Nephron (organoid): Measurements from ENCODE around the gene RPS16.
A peak's percentile ranks its signal among the peaks of the same experiment; 100 is the strongest.

ENCODE experiments used
- H3K27ac Mint-ChIP-seq, 3 experiments: 2 replicates each; pipeline ENCODE4 v1.8.0; 2020; ENCODE audit warnings: mixed read lengths in 3 of 3, mild to moderate bottlenecking in 2 of 3, moderate library complexity in 1 of 3
- H3K27me3 Mint-ChIP-seq: 2 replicates; pipeline ENCODE4 v1.8.0; 2021; ENCODE audit warnings: low read depth, mild to moderate bottlenecking, moderate library complexity, mixed read lengths
- H3K36me3 Mint-ChIP-seq: 2 replicates; pipeline ENCODE4 v1.8.0; 2020; ENCODE audit warnings: low read depth, mixed read lengths
- H3K4me1 Mint-ChIP-seq: 2 replicates; pipeline ENCODE4 v1.8.0; 2020; ENCODE audit warnings: mixed read lengths
- H3K4me3 Mint-ChIP-seq, 3 experiments: 2 replicates each; pipeline ENCODE4 v1.8.0; 2020; ENCODE audit warnings: mild to moderate bottlenecking in 3 of 3, mixed read lengths in 3 of 3, moderate library complexity in 2 of 3
- H3K9me3 Mint-ChIP-seq: 2 replicates; pipeline ENCODE4 v1.8.0; 2020; ENCODE audit warnings: mixed read lengths
- TF ChIP-seq, protein P1 (sequence below), 3 experiments: fragments of 200-600 bp; sonication (generic); IDR thresholded peaks; one replicate each; pipeline ENCODE4 v1.5.0; 2021; ENCODE audit warnings: antibody characterized with exemption in 3 of 3; ENCODE audit not compliant: unreplicated experiment in 3 of 3

RPS16 gene

DNA sequence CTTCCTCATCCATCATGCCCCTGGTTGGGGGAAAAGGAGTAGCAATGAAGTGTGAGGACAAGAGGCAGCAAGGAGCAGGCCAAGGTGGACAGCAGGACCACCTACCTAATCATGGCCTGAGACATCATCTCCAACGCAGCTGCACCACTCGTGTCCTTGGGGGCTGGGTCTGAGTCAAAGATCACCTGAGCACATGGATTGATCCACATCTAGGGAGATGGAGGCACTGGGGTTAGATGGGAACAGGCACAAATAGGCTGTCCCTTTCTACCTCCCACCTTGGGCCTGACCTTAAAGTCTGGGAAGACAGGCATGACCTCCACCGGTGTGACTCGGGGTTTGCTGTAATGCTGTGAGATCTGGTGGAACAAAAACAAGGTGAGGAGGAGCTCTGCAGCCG is 47.1 kb downstream of the RPS16 start:
- H3K36me3 Mint-ChIP-seq = peaks cover 54% of the 10 kb centered on the region
- H3K4me1 Mint-ChIP-seq = peaks cover 19% of the 10 kb centered on the region

DNA sequence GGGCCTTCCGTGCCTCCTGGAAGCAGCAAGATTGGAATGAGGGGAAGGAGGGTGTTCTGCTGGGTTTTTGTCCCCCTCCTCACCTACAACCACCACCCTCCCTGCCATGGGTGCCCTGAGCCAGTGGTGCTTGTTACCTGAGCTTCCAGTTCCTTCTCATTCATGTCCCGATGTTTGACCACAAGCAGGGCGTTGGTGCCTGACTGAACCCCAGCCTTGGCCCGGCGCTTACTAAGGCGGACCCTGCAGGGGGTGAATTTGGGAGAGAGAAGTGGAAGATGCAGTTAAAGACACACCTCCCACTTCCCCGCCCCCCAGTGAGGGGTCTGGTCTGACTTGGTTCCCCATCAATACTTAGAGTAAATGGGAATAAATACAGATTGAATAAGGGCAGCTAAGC is 49.2 kb downstream of the RPS16 start:
- Mint-ChIP-seq H3K27ac (peak overlapping the region in 1 of 3 experiments; percentile 13), H3K27me3 (no peaks in the 10 kb centered on the region), H3K36me3 (peaks cover 66% of the 10 kb centered on the region), H3K9me3 (no peaks in the 10 kb centered on the region), H3K4me1 (peaks cover 13% of the 10 kb centered on the region), H3K4me3 (peak overlapping the region in 2 of 3 experiments; percentile 25 to 64)
- TF ChIP-seq, protein P1, sequence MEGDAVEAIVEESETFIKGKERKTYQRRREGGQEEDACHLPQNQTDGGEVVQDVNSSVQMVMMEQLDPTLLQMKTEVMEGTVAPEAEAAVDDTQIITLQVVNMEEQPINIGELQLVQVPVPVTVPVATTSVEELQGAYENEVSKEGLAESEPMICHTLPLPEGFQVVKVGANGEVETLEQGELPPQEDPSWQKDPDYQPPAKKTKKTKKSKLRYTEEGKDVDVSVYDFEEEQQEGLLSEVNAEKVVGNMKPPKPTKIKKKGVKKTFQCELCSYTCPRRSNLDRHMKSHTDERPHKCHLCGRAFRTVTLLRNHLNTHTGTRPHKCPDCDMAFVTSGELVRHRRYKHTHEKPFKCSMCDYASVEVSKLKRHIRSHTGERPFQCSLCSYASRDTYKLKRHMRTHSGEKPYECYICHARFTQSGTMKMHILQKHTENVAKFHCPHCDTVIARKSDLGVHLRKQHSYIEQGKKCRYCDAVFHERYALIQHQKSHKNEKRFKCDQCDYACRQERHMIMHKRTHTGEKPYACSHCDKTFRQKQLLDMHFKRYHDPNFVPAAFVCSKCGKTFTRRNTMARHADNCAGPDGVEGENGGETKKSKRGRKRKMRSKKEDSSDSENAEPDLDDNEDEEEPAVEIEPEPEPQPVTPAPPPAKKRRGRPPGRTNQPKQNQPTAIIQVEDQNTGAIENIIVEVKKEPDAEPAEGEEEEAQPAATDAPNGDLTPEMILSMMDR (IDR thresholded peaks at IDR 0.05; ENCODE audit: unreplicated experiment in 3 of 3) = no peak

More for the DNA sequence above, 47.1 kb downstream of the RPS16 start:
- Mint-ChIP-seq H3K9me3 (no peaks in the 10 kb centered on the region), H3K27ac (peak overlapping the region in 1 of 3 experiments; percentile 3), H3K27me3 (no peaks in the 10 kb centered on the region), H3K4me3 (peak overlapping the region; percentile 58 to 67 (median 64))
- TF ChIP-seq, protein P1 (IDR thresholded peaks at IDR 0.05; ENCODE audit: unreplicated experiment in 3 of 3) = no peak

DNA sequence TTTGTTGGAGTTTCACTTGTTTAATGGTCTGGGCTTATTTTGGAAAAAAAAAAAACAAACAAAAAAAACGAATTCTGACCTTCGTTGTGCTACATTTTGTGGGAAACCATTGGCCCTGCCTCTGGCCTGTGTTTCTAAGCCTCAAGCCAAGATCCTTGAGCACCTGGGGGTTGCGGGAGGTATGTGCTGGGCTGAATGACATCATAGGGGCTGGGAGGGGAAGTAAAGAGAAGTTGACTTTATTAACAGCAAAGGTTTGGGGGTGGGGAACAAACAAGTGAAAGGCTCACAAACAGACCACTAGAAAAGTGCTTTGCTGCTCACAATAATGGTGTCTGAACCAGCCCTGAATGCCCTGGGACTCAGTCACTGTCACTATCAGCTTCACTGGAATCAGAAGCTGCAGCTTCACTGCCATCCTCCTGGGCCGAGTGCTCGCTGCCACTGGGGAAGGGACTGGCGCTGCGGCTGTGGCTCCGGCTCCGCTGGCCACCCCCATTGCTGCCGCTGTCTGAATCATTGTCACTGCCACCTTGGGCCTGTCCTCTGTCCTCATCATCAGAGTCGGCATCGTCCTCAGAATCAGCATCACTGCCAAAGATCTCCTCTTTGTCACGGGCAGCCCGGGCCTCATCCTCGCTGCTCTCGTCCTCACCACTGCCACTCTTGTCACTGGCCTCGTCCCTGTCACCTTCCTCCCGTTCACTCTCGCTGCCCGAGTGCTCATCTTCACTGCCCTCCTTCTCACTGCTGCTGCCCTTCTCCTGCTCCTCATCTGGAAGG is 49.9 kb downstream of the RPS16 start:
- no peak overlapping the region for H3K4me3 Mint-ChIP-seq
- peaks cover 69% of the 10 kb centered on the region for H3K36me3 Mint-ChIP-seq
- TF ChIP-seq, protein P1 (IDR thresholded peaks at IDR 0.05; ENCODE audit: unreplicated experiment in 3 of 3) = no peak
- H3K4me1 Mint-ChIP-seq = peaks cover 5% of the 10 kb centered on the region
- H3K9me3 Mint-ChIP-seq = no peaks in the 10 kb centered on the region
- peak overlapping the region in 2 of 3 experiments; percentile 6 to 59 for H3K27ac Mint-ChIP-seq
- no peaks in the 10 kb centered on the region for H3K27me3 Mint-ChIP-seq

DNA sequence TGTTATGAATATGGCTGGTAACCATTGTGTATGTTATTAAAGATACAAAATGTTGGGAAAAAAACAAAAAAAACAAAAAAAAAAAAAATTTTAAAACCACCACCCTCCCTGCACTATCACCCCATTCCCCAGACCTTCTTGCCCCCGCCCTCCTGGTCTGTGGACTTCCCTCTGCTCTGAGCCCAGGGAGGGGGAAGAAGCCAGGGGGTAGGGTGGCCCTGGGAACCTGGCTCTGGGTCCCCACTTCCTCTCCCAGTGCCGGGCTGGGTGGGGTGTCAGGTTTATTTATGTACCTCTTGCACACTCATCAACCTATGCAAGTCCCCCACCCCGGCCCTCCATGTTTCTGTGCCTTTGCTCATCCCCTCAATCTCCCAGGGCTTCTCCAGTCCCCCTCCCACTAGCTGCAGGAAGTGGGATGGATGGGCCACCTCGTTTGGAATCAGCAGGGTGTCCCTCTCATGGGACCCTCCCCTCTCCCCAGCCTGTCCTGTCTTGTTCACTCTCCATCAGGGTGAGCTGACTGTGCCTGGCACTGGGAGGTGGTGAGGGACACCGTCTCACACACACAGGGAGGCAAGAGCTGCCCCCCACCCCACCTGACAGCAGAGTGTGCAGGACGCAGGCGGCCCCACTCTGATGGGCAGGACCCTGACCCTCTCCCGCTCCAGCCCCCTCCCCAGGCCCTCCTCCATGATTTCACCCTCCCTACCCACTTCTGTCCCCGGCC is 50.7 kb downstream of the RPS16 start:
- Mint-ChIP-seq H3K9me3 (no peaks in the 10 kb centered on the region), H3K4me3 (no peak overlapping the region), H3K36me3 (peaks cover 74% of the 10 kb centered on the region), H3K27me3 (no peaks in the 10 kb centered on the region), H3K4me1 (peaks cover under 1% of the 10 kb centered on the region), H3K27ac (peak overlapping the region in 1 of 3 experiments; percentile 59)
- TF ChIP-seq, protein P1 (IDR thresholded peaks at IDR 0.05; ENCODE audit: unreplicated experiment in 3 of 3) = no peak
